Ovary (tissue), 3 donors: ENCODE data around the gene MYLIP.

Experiments used
- CTCF ChIP-seq, 3 donors: fragments of 450-650 bp in 2 of 3; fragments of 200-600 bp in 1 of 3; IDR thresholded peaks; one replicate each; pipeline versions ENCODE4 v1.5.1 to v1.8.0; 2016 to 2022; ENCODE audit warnings: antibody characterized with exemption in 3 of 3, mild to moderate bottlenecking in 1 of 3
- EP300 ChIP-seq: sonication (generic); formaldehyde crosslinking; IDR thresholded peaks from one replicate; pipeline ENCODE4 v1.6.1; 2017; ENCODE audit warnings: antibody characterized with exemption
- donor health status: DM: no; HTN: no; CAD: no.

GRCh38 chr6:16130437-16130891, 1.6 kb downstream of the MYLIP start:
- TF ChIP-seq EP300 (no peak), CTCF (IDR thresholded peaks at IDR 0.05) (no peak)
